GM21390 (cell line): Measurements from ENCODE around the gene KIF24.
"Not testable (repeated sequence)": the region's sequence is repeated elsewhere in the genome, so short reads cannot be mapped to it uniquely, and the experiment has no call there.

Source experiments
- ATAC-seq: cut with Tn5 transposase; IDR thresholded peaks from one replicate; pipeline ENCODE4 v1.9.1; 2021; ENCODE audit not compliant: unreplicated experiment

Gene KIF24

GRCh38 chr9:34363619-34364351 is 34.7 kb upstream of the KIF24 start:
- ATAC-seq = no peak

- no peak for ATAC-seq
Observed at GRCh38 chr9:34362614-34363214, 33.6 kb upstream of the KIF24 start.

DNA sequence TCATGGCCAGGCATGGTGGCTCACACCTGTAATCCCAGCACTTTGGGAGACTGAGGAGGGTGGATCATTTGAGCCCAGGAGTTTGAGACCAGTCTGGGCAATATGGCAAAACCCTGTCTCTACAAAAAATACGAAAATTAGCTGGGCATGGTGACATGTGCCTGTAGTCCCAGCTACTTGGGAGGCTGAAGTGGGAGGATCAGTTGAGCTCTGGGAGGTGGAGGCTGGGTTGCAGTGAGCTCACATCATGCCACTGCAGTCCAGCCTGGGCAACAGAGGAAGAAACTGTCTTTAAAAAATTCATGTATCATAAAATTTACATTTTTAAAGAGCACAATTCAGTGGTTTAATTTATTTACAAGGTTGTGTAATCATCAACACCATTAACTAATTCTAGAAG is 23.9 kb upstream of the KIF24 start:
- ATAC-seq = not testable (repeated sequence)

GRCh38 chr9:34352122-34352652 is 23.1 kb upstream of the KIF24 start:
- ATAC-seq = not testable (repeated sequence)

DNA sequence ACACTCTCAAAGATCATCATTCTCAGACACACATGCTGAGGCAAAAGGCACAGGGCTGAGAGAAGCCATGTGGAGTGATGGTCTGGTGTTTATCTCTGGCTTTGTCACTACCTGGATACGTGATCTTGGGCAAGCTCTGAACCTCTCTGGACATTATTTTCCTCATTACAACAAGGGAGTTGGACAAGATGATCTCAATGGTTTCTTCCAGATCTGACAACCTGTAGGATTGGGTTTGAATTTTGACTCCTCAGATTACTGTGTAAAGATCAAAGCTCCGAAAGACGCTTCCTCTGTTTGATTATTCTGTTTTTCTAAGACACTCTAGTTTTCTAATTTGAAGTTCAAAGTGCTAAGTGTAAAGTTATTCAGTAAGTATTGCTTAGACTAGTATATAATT is 20.3 kb upstream of the KIF24 start:
- ATAC-seq = no peak

DNA sequence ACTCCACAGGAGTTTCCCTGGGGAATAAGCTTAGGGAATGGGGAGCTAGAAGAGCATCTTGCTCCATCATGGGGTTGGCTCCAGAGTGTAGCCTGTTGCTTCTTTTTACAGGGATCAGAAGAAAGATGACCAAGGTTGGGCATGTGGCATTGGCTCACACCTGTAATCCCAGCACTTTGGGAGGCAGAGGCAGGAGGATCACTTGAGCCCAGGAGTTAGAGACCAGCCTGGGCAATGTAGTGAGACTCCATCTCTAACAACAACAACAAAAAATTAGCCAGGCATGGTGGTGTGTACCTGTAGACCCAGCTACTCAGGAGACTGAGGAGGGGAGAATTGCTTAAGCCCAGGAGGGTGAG is 18.7 kb upstream of the KIF24 start:
- ATAC-seq = no peak

- no peak for ATAC-seq
Observed at GRCh38 chr9:34346873-34347799, 18.1 kb upstream of the KIF24 start.

DNA sequence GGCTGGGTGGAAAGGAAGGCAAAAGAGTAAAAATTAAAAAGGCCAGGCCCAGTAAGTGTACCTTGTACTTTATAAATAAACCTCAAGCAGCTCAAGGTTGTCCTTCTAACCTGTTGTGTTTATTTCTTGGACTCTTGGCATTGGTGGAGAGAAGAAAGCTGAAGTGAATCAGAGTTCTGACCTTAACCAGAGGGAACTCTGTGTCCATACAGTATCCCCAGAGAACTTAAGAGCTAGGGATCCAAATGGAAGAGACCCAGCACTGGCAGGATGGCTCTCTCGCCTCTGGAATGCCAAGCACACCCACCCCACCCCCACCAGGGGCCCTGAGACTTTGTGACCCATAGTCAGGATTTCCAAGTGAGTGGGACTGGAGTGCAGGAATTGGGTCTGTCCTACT is 14.5 kb upstream of the KIF24 start:
- no peak for ATAC-seq

DNA sequence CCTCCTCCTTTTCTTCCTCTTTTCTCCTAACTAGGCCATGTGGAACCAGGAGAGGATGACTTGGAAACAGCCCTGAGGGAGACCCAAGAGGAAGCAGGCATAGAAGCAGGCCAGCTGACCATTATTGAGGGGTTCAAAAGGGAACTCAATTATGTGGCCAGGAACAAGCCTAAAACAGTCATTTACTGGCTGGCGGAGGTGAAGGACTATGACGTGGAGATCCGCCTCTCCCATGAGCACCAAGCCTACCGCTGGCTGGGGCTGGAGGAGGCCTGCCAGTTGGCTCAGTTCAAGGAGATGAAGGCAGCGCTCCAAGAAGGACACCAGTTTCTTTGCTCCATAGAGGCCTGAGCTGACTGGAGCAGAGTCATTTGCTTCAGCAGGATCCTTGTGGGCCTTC is 14.0 kb upstream of the KIF24 start:
- ATAC-seq = no peak

DNA sequence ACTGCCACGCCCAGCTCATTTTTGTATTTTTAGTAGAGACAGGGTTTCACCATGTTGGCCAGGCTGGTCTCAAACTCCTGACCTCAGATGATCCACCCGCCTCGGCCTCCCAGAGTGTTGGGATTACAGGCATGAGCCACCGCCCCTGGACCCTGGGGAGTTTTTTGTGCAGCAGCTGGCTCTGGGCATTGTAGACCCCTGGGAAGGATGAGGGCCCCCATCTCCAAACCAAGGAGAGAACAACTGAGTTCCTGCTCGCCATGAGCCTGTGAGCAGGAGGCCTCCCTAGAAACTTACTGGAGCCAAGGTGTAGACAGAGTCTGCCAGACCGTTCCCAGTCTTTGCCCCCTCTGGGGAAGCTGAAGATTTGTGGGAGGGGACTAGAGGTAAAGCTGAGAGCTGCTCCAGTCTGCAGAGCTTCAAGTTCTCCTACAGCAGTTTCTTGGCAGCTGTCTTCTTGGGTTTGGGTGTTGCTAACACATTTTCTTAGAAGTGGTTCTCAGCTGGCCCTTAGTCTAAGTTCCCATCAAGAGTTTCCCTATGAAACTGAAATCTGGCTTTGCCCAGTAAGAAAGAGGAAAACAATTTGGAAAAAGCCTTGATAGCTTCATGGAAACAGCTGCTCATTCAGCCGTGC is 12.7 kb upstream of the KIF24 start:
- no peak for ATAC-seq

- ATAC-seq = no peak
Observed at GRCh38 chr9:34338665-34339385, 9.8 kb upstream of the KIF24 start.

DNA sequence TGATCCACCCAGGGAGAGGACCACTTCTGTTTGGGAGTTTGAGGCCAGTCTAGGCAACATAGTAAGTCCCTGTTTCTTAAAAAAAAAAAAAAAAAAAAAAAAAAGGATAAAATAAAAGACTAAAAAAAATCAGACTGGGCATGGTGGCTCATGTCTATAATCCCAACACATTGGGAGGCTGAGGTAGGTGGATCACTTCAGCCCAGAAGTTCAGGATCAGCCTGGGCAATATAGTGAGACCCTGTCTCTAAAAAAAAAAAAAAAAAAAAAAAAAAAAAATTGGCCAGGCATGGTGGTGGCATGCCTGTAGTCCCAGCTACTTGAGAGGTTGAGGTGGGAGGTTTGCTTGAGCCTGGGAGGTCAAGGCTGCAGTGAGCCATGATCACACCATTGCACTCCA is 9.0 kb upstream of the KIF24 start:
- ATAC-seq = not testable (repeated sequence)

- ATAC-seq = no peak
Observed at GRCh38 chr9:34337403-34337802, 8.3 kb upstream of the KIF24 start.

GRCh38 chr9:34335376-34335775 is 6.3 kb upstream of the KIF24 start:
- ATAC-seq = no peak

DNA sequence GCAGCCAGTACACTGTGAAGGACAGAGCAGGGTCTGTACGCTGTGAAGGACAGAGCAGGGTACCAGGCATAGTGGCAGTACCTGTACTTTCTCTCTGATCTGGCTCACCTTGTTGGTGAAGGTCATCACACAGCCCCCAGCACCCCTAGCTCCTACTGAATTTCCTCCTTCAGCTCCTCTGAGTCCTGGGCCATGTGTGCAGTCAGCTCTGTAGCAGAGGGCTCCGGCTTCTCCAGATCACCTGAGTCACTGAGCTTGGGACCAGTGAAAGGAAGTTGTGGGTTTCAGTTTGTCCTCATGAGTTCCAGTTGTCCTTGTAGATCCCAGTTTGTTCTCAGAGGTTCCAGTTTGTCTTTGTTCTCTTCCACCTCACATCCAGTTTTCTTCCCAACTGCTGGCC is 5.8 kb upstream of the KIF24 start:
- no peak for ATAC-seq

- no peak for ATAC-seq
Observed at GRCh38 chr9:34334337-34334824, 5.3 kb upstream of the KIF24 start.

- ATAC-seq = no peak
Observed at GRCh38 chr9:34333836-34334235, 4.8 kb upstream of the KIF24 start.

GRCh38 chr9:34332076-34332964 is 3.3 kb upstream of the KIF24 start:
- ATAC-seq = no peak

DNA sequence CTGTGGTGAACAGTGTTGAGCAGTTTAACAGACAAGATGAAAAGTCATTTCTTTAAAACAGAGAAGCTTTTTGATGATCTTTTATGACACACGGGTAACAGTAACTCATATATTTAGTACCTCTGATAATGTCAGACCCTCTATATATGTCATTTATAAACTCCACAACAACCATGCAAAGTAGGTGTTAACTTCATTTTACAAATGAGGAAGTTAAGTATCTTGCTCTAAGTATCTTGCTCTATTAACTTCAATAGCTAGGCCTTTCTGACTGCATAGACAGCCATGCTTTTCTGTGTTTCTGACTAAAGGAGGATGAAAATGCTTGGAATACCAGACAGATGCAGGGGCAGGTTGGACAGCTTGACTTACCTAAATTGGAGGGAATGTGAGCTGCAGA is 2.1 kb upstream of the KIF24 start:
- ATAC-seq = no peak
